Right hindlimb (tissue), 1 donor: ENCODE data around the gene ABCG2.
"Not testable (repeated sequence)": the region's sequence is repeated elsewhere in the genome, so short reads cannot be mapped to it uniquely, and the experiment has no call there.

Source experiments
- DNase-seq: peaks from one replicate; pipeline ENCODE4 v3.0.0-alpha.2; 2018

ABCG2 gene

GRCh38 chr4:88109123-88109881, 49.1 kb downstream of the ABCG2 start:
- no peak for DNase-seq

GRCh38 chr4:88108747-88109122, 49.7 kb downstream of the ABCG2 start:
- DNase-seq: no peak

GRCh38 chr4:88108108-88108465, 50.4 kb downstream of the ABCG2 start:
- DNase-seq: not testable (repeated sequence)

GRCh38 chr4:88107406-88108107, 50.9 kb downstream of the ABCG2 start:
- no peak for DNase-seq

GRCh38 chr4:88106205-88106604, 52.2 kb downstream of the ABCG2 start:
- no peak for DNase-seq

- no peak for DNase-seq
These were observed 53.4 kb downstream of the ABCG2 start for GRCh38 chr4:88104902-88105610.

GRCh38 chr4:88102026-88102425, 56.4 kb downstream of the ABCG2 start:
- DNase-seq: no peak

GRCh38 chr4:88101165-88101564, 57.3 kb downstream of the ABCG2 start:
- DNase-seq: no peak

GRCh38 chr4:88098993-88099752, 59.3 kb downstream of the ABCG2 start:
- DNase-seq: no peak

GRCh38 chr4:88097781-88098180, 60.7 kb downstream of the ABCG2 start:
- no peak for DNase-seq

GRCh38 chr4:88097301-88097700, 61.1 kb downstream of the ABCG2 start:
- DNase-seq: no peak

- DNase-seq: no peak
These were observed 64.6 kb downstream of the ABCG2 start for GRCh38 chr4:88093874-88094273.

GRCh38 chr4:88091378-88091777, 67.1 kb downstream of the ABCG2 start:
- DNase-seq: no peak

- no peak for DNase-seq
These were observed 67.5 kb downstream of the ABCG2 start for GRCh38 chr4:88090898-88091297.

GRCh38 chr4:88087004-88087403, 71.4 kb downstream of the ABCG2 start:
- no peak for DNase-seq

- DNase-seq: no peak
These were observed 77.8 kb downstream of the ABCG2 start for GRCh38 chr4:88080626-88081025.

GRCh38 chr4:88078579-88078978, 79.9 kb downstream of the ABCG2 start:
- no peak for DNase-seq

- no peak for DNase-seq
These were observed 80.4 kb downstream of the ABCG2 start for GRCh38 chr4:88077911-88078524.

- no peak for DNase-seq
These were observed 83.1 kb downstream of the ABCG2 start for GRCh38 chr4:88075336-88075735.

- DNase-seq: no peak
These were observed 88.4 kb downstream of the ABCG2 start for GRCh38 chr4:88070031-88070430.

GRCh38 chr4:88064410-88064809, 94.0 kb downstream of the ABCG2 start:
- no peak for DNase-seq

GRCh38 chr4:88063634-88064296, 94.7 kb downstream of the ABCG2 start:
- DNase-seq: no peak
